Stimulated activated CD8-positive, alpha-beta memory T cell treated with anti-CD3 and anti-CD28 coated beads, Interleukin-2, amount 100 ng/mL, for 48 hours (primary cell): ENCODE results near the gene KHDC1.
"Not testable (repeated sequence)": the region's sequence is repeated elsewhere in the genome, so short reads cannot be mapped to it uniquely, and the experiment has no call there.

Experiments used
- DNase-seq, 2 donors: peaks; one replicate each; pipeline ENCODE4 v3.0.0-alpha.2; 2020; ENCODE audit warnings: low read depth in 2 of 2

KHDC1 gene

GRCh38 chr6:73262671-73263569 lies at the start of gene KHDC1:
TSS of gene KHDC1 (minus strand) at chr6:73263196. CDS start at chr6:73242517, 20,679 bp downstream.
- peak; percentile 52 to 55 for DNase-seq

GRCh38 chr6:73310503-73310845 lies 47.5 kb upstream of the KHDC1 start:
- DNase-seq = not testable (repeated sequence)

- DNase-seq = peak; percentile 54 to 64
Observed at GRCh38 chr6:73309785-73310502, 46.9 kb upstream of the KHDC1 start.

GRCh38 chr6:73309535-73309784 lies 46.5 kb upstream of the KHDC1 start:
- DNase-seq = no peak

- no peak for DNase-seq
Observed at GRCh38 chr6:73308712-73309534, 45.9 kb upstream of the KHDC1 start.

- not testable (repeated sequence) for DNase-seq
Observed at GRCh38 chr6:73303773-73304172, 40.8 kb upstream of the KHDC1 start.

GRCh38 chr6:73302339-73302738 lies 39.3 kb upstream of the KHDC1 start:
- DNase-seq = no peak

GRCh38 chr6:73299151-73299971 lies 36.4 kb upstream of the KHDC1 start:
- no peak for DNase-seq

- DNase-seq = no peak
Observed at GRCh38 chr6:73293331-73293730, 30.3 kb upstream of the KHDC1 start.

- no peak for DNase-seq
Observed at GRCh38 chr6:73290435-73290834, 27.4 kb upstream of the KHDC1 start.

GRCh38 chr6:73286752-73287151 lies 23.8 kb upstream of the KHDC1 start:
- no peak for DNase-seq

GRCh38 chr6:73285674-73286283 lies 22.8 kb upstream of the KHDC1 start:
- DNase-seq = no peak

- no peak for DNase-seq
Observed at GRCh38 chr6:73282871-73283270, 19.9 kb upstream of the KHDC1 start.

GRCh38 chr6:73281684-73282083 lies 18.7 kb upstream of the KHDC1 start:
- not testable (repeated sequence) for DNase-seq

- not testable (repeated sequence) for DNase-seq
Observed at GRCh38 chr6:73269296-73269695, 6.3 kb upstream of the KHDC1 start.

- not testable (repeated sequence) for DNase-seq
Observed at GRCh38 chr6:73268896-73269295, 5.9 kb upstream of the KHDC1 start.

GRCh38 chr6:73264446-73264845 lies 1.4 kb upstream of the KHDC1 start:
- DNase-seq = no peak

- DNase-seq = no peak
Observed at GRCh38 chr6:73263570-73263909, 544 bp upstream of the KHDC1 start.

GRCh38 chr6:73258721-73259120 lies 4.3 kb downstream of the KHDC1 start:
- DNase-seq = no peak

GRCh38 chr6:73254323-73254722 lies 8.7 kb downstream of the KHDC1 start:
- DNase-seq = not testable (repeated sequence)

- DNase-seq = no peak
Observed at GRCh38 chr6:73252703-73253102, 10.3 kb downstream of the KHDC1 start.
